Thoracic aorta (tissue), 2 donors: ENCODE measurements around the gene EXD3. TPM values are rescaled to one million over a fixed set of nuclear protein-coding genes. Genes with fewer than 3 reads are reported as not detected.

Source experiments
- ATAC-seq: fragments of 150-250 bp; one replicate; pipeline ENCODE4 v1.8.0; 2017; ENCODE audit warnings: low read depth; ENCODE audit not compliant: insufficient number of reproducible peaks, low FRiP score
- DNase-seq: peaks from one replicate; pipeline ENCODE4 v3.0.0-alpha.2; 2020; ENCODE audit warnings: low spot score
- H3K27ac ChIP-seq, 2 donors: fragments of 200-600 bp; sonication (generic); 1 replicate in 1 of 2; 2 replicates in 1 of 2; pipeline ENCODE4 v1.5.1; 2016; ENCODE audit warnings: mild to moderate bottlenecking in 2 of 2, moderate library complexity in 2 of 2
- H3K27me3 ChIP-seq: fragments of 200-600 bp; sonication (generic); replicated peaks from 2 replicates; pipeline ENCODE4 v1.6.0; 2016; ENCODE audit warnings: mild to moderate bottlenecking; ENCODE audit not compliant: insufficient read depth
- H3K36me3 ChIP-seq: fragments of 200-600 bp; sonication (generic); one replicate; pipeline ENCODE4 v1.5.1; 2016
- H3K4me1 ChIP-seq, 2 donors: fragments of 200-600 bp; sonication (generic); 1 replicate in 1 of 2; 2 replicates in 1 of 2; pipeline versions ENCODE4 v1.5.1 to v1.6.0; 2016; ENCODE audit warnings: low read depth in 2 of 2, mild to moderate bottlenecking in 1 of 2; ENCODE audit not compliant: control insufficient read depth in 1 of 2
- H3K4me3 ChIP-seq: fragments of 200-600 bp; sonication (generic); 2 replicates; pipeline ENCODE4 v1.5.1; 2016; ENCODE audit warnings: mild to moderate bottlenecking
- H3K9me3 ChIP-seq: fragments of 200-600 bp; sonication (generic); 2 replicates; pipeline ENCODE4 v1.5.1; 2016
- total RNA-seq, 2 donors: library from RNA; depleted of rRNA; stranded (reverse); fragments of >200 nt; gene quantifications; one replicate each; pipeline versions ENCODE4 v1.1.0 to v1.2.3, GENCODE V29; 2016
- TF ChIP-seq, protein P1 (sequence below): fragments of 200-600 bp; sonication (generic); IDR thresholded peaks from one replicate; pipeline ENCODE4 v1.5.1; 2019; ENCODE audit warnings: antibody characterized with exemption

EXD3 gene
- total RNA-seq, 2 donors from 2014 or later = 22.7 to 29.4 TPM

DNA sequence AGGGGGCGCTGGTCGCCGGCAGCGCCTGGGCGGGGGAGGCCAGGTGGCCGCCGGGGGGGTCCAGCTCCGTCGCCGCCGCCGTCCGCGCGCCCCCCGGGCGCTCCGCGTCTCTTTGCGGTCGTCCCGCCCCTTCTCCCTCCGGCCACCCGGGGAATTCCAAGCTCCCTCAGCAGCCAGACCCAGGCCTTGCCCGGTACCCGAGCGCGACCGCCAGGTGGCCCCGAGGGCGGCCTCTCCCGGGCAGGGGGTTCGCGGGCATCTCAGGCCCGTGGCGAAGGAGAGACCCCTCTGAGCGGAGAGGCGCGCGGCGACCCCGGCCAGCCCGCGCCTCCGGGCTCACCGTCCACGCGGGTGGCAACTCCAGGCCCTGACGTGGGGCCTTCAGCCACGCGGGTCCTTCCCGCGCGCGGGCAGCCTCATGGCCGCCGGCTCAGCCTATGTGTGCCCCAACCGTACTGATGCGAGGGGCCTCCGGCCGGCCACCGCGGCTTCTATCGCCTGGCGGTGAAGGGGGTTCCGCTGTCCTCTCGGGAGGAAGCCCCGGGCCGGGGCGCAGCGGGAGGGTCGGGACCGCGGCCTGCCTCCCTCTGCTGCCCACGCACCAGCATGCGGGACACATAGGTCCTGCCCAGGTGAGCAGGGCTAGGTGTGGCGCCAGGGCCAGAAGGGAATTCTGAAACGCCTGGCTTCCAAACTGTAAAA, 120.4 kb downstream of the EXD3 start:
- ATAC-seq (peak; percentile 4), DNase-seq (no peak)
- H3K4me3 ChIP-seq = peak overlapping the region; percentile 67
- peaks cover 12% of the 10 kb centered on the region for H3K27me3 ChIP-seq
- H3K4me1 ChIP-seq = peaks cover 30 to 40% of the 10 kb centered on the region in 2 donors
- no peak overlapping the region for H3K27ac ChIP-seq
- no peaks in the 10 kb centered on the region for H3K9me3 ChIP-seq
- TF ChIP-seq, protein P1, sequence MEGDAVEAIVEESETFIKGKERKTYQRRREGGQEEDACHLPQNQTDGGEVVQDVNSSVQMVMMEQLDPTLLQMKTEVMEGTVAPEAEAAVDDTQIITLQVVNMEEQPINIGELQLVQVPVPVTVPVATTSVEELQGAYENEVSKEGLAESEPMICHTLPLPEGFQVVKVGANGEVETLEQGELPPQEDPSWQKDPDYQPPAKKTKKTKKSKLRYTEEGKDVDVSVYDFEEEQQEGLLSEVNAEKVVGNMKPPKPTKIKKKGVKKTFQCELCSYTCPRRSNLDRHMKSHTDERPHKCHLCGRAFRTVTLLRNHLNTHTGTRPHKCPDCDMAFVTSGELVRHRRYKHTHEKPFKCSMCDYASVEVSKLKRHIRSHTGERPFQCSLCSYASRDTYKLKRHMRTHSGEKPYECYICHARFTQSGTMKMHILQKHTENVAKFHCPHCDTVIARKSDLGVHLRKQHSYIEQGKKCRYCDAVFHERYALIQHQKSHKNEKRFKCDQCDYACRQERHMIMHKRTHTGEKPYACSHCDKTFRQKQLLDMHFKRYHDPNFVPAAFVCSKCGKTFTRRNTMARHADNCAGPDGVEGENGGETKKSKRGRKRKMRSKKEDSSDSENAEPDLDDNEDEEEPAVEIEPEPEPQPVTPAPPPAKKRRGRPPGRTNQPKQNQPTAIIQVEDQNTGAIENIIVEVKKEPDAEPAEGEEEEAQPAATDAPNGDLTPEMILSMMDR = peak; percentile 49
- H3K36me3 ChIP-seq = no peaks in the 10 kb centered on the region

DNA sequence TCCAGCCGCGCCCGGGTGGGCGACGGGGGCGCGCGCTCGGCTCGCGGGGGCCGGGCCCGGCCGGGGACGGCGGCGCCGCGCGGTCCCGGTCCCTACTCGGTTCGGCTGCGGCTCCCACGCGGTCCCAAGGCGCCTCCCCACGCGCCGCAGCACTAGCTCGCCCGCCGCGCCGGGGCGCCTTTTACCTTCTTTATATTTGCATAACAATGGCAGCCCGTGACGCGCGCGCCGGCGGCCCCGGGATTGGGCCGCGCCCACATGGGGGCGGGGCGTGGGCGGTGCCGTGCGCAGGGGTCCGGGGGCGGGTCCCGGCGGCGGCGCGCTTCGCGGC, 120.9 kb downstream of the EXD3 start, which contains the start of gene NRARP:
NRARP (minus strand) TSS at position 154 of the 331 bp plus-strand sequence. CDS start 343 bp downstream, outside the sequence.
- Histone ChIP-seq H3K36me3 (no peaks in the 10 kb centered on the region), H3K4me3 (peak within 1 kb of the TSS; percentile 73), H3K27ac (no peak within 1 kb of the TSS), H3K9me3 (no peaks in the 10 kb centered on the region), H3K27me3 (peaks cover 12% of the 10 kb centered on the region), H3K4me1 (peaks cover 30 to 40% of the 10 kb centered on the region in 2 donors)
- TF ChIP-seq, protein P1 = no peak
- ATAC-seq (peak; percentile 54), DNase-seq (peak; percentile 38)

DNA sequence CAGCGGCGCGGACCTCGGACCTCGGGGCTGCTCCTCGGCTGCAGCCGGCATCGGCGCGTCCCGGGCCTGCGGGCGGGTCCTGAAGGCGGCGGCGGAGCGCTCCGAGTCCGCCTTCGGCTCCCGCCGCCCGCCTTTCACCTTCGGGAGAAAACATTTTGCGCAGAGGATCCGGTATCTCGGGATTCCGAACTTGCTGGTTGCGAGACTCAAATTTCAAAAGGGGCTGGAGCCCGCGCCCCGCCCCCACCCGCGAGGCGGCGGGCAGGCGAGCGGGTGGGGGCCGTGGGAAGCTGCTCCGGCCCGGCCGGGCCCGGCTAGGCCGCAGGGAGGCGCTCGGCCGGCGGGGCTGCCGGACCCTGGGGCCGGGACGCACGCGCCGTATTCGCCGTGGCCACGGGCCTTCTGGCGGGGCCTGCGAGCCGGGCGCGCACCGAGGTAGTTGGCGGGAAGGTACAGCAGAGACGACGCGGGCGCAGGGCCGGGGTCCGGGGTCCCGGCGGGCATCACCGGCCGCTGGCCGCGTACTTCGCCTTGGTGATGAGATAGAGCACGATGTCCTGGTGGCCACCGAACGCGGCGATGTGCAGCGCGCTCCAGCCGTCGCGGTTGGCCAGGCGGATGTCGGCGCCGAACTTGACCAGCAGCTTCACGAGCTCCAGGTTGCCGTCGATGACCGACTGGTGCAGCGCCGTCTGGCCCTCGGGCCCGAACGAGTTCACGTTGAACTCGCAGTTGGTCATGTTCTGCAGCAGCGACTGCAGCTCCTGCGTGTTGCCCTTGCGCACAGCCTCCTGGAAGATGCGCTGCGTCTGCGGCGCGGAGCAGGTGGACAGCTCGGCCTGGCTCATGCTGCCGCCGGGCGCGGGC, 121.6 kb downstream of the EXD3 start:
- ATAC-seq (no peak), DNase-seq (no peak)
- Histone ChIP-seq H3K36me3 (no peaks in the 10 kb centered on the region), H3K4me3 (peak overlapping the region; percentile 73), H3K27ac (no peak overlapping the region), H3K9me3 (no peaks in the 10 kb centered on the region), H3K27me3 (peaks cover 12% of the 10 kb centered on the region), H3K4me1 (peaks cover 26 to 38% of the 10 kb centered on the region in 2 donors)
- TF ChIP-seq, protein P1 = no peak

DNA sequence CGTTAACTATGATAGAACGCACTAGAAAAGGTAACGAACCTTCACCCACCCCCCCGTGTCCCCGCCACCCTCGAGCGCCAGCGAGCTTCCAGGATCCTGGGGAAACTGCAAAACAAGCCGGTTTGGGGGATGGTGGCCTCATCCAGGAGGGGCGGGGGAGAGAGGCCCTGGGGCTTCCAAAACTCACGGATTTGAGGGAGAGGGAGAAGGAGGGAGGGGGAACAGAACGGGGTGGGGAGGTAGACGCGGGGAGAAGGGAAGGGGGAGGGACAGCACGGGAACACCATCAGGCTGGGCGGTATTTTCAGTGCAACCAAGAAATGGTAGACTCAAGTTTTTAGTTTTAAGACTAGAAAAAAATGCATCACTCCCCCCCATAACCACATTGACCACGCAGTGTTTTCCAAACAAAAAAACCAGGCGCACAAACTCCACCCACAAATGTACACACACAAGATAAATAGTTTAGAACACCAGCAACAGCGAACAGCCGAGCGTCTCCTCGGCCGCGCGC, 122.3 kb downstream of the EXD3 start:
- Histone ChIP-seq H3K36me3 (no peaks in the 10 kb centered on the region), H3K27me3 (peaks cover 12% of the 10 kb centered on the region), H3K9me3 (no peaks in the 10 kb centered on the region), H3K27ac (no peak overlapping the region), H3K4me1 (peaks cover 23 to 31% of the 10 kb centered on the region in 2 donors), H3K4me3 (peak overlapping the region; percentile 73)
- no peak for DNase-seq
- TF ChIP-seq, protein P1 = no peak
- ATAC-seq = no peak

DNA sequence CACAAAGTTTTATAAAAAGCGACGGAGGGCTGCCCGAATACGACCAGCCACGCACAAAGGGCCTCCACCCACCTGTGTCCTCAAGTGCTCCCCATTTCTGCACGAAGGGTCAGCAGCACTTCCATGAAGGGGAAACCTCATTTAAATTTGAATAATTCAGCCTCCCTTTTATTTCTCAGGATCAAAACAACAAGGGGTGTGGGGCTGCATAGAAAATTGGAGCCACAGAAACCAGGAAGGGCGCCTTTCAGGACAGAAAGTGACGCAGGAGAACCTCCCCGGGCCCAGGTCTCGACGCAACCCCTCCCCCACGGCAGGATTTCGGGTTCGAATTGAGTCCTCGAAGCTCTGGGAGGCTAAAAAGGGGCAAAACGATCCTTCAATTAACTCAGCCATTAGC, 123.0 kb downstream of the EXD3 start:
- no peak for ATAC-seq
- Histone ChIP-seq H3K36me3 (no peaks in the 10 kb centered on the region), H3K4me3 (peak overlapping the region; percentile 23), H3K9me3 (no peaks in the 10 kb centered on the region), H3K4me1 (peaks cover 19 to 28% of the 10 kb centered on the region in 2 donors), H3K27ac (no peak overlapping the region), H3K27me3 (peaks cover 12% of the 10 kb centered on the region)
- no peak for DNase-seq
- TF ChIP-seq, protein P1 = no peak
